ENCODE measurements around the gene RASA3.
A peak's percentile ranks its signal among the peaks of the same experiment; 100 is the strongest.
"Not testable (repeated sequence)": the region's sequence is repeated elsewhere in the genome, so short reads cannot be mapped to it uniquely, and the experiment has no call there.

RASA3 gene, protein sequence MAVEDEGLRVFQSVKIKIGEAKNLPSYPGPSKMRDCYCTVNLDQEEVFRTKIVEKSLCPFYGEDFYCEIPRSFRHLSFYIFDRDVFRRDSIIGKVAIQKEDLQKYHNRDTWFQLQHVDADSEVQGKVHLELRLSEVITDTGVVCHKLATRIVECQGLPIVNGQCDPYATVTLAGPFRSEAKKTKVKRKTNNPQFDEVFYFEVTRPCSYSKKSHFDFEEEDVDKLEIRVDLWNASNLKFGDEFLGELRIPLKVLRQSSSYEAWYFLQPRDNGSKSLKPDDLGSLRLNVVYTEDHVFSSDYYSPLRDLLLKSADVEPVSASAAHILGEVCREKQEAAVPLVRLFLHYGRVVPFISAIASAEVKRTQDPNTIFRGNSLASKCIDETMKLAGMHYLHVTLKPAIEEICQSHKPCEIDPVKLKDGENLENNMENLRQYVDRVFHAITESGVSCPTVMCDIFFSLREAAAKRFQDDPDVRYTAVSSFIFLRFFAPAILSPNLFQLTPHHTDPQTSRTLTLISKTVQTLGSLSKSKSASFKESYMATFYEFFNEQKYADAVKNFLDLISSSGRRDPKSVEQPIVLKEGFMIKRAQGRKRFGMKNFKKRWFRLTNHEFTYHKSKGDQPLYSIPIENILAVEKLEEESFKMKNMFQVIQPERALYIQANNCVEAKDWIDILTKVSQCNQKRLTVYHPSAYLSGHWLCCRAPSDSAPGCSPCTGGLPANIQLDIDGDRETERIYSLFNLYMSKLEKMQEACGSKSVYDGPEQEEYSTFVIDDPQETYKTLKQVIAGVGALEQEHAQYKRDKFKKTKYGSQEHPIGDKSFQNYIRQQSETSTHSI

DNA sequence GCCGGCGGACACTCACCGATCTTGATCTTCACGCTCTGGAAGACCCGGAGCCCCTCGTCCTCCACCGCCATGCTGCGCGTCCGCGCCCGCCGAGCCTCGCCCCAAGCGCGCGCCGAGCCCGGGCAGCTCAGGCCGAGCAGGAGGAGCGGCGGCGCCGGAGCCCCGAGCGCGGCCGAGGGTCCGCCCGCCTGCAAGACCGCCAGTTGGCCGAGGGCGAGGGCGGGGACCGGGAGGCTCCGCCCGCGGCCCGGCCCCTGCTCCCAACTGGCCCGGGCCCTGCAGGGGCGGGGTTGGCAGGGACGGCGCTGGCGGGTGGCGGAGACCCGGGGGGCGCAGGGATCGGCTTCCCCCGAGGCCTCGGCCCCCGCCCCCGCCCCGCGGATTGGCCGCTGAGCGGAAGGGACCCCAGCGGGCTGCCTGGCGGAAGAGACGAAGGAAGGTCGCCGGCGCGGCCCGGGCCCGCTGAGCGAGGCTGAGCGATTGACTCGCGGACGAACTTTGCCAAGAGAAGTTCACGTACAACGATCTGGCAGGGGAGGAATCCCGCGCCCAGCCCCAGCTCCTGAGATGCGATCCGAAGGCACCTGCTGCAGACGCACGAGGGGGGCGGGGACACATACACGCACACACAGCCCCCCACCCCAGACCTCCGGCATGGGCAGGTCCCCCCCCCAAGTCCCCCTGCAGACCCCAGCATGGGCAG, at the start of gene RASA3:
RASA3 (minus strand) TSS at position 205 of the 703 bp plus-strand sequence; CDS start at position 71, 134 bp downstream.
- peak; percentile 46 to 50 for DNase-seq

DNA sequence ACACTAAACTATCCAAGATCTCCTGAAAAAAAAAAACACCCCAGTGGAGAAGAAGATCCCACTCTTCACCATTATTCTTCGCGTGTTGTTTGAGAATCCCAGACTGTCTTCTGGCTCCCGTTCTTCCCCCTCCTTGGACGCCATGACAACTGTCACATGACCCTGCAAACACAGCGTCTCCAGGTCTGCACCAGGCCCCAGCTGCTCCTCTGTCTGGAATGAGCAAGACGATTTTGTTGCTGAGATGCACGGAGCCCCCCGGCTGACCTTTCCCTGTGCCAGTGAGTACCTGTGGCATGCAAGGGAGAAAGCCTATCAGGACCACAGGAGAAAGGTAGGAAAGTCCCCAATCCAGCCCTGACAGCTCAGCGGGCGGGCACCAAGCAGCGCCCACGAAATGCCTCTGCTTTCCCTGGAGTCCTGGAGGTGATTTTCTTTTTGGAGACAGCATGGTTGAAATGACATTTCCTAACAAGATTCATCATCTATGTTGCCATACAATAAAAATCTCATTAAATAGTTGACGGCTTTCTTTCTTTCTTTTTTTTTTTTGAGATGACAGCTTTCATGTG, 46.8 kb upstream of the RASA3 start, which contains the start of gene CFAP97D2:
CFAP97D2 (plus strand) TSS at position 171 of the 572 bp plus-strand sequence; CDS start at position 245, 74 bp downstream.
- no peak for DNase-seq

DNA sequence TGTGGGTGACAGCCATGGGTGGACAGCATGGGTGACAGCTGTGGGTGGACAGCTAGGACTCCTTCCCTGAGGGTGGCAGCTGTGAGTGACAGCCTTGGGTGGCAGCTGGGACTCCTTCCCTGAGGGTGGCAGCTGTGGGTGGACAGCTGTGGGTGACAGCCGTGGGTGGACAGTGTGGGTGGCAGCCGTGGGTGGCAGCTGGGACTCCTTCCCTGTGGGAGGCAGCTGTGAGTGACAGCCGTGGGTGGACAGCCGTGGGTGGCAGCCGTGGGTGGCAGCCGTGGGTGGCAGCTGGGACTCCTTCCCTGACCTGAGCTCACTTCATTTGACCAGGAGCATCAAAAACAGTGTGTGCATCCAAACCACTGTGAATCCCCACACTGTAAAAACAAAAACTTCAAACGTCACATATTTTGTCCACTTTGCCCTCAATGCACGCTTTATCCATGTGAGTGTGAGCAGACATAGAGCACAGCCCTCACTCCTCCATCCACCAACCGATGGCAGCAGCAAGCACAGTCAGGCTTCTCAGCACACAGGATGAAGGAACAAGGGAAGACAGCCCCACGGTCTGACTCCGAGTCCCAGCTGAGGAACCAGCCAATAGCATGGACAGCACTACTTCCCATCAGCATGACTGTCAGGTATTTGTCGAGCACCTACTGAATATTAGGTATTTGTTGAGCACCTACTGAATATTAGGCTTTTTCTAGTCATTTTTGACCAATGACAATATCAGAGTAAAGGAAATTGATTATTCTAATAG, 45.0 kb upstream of the RASA3 start:
- no peak for DNase-seq

DNA sequence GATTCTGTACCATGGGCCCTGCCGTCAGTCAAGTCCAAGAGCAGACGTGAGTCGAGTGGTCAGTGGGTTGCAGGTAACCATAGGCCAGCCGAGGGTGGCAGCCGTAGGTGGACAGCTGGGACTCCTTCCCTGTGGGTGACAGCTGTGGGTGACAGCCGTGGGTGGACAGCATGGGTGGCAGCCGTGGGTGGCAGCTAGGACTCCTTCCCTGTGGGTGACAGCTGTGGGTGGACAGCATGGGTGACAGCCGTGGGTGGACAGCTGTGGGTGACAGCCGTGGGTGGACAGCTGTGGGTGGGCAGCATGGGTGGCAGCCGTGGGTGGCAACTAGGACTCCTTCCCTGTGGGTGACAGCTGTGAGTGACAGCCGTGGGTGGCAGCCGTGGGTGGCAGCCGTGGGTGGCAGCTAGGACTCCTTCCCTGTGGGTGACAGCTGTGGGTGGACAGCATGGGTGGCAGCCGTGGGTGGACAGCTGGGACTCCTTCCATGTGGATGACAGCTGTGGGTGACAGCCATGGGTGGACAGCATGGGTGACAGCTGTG, 44.0 kb upstream of the RASA3 start:
- not testable (repeated sequence) for DNase-seq

DNA sequence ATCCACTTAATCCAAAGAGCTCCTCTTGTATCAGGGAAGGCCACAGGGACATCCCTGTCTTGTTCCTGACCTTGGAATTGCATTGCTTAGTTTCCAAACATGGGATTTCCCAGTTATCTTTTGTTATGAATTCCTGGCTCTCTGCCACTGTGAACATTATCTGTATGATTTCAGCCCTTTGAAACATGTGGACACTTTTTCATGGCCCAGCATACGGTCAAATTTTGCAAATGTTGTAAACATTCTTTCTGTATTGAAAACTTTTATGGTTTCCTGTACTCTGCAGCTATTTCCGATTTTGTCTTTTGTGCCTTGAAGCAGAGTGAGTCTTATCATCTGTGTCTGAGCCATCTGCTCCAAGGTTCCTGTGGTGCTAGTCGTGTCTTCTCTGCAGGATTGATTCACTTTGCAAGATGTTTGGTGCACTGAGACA, 42.1 kb upstream of the RASA3 start:
- DNase-seq: no peak

DNA sequence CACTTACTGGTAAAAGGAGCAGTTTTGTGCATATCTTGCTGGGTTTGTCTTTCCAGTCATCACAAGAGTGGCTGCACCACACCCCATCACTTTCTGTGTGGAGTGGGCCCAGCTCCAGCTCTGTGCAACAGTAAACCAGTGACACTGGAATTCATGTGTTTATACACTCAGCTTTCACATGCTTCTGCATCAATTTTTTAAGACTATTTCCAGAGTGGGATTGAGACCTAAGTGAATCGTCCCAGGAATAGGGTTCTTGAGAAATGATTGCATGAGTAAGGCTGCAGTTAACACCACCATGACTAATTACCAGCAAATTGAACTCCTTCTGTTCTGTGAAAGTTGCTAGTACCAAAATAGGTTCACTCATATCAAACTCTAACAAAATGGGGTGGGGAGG, 41.3 kb upstream of the RASA3 start:
- no peak for DNase-seq

DNA sequence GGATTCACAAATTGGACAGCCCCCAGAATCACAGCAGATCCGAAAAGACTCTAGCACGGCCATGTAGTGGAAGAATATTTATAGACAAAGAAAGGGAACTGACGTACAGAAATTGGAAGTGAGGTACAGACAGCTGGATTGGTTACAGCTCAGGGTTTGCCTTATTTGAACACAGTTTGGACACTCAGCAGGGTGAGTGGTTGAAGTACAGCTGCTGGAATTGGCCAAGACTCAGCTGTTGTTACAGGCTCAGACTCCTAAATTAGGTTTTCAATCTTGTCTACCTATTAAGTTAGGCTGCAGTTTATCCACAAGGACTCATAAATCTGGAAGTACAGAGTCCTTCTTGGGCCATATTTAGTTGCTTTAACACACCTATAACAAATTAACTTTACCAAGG, 40.8 kb upstream of the RASA3 start:
- DNase-seq: no peak

DNA sequence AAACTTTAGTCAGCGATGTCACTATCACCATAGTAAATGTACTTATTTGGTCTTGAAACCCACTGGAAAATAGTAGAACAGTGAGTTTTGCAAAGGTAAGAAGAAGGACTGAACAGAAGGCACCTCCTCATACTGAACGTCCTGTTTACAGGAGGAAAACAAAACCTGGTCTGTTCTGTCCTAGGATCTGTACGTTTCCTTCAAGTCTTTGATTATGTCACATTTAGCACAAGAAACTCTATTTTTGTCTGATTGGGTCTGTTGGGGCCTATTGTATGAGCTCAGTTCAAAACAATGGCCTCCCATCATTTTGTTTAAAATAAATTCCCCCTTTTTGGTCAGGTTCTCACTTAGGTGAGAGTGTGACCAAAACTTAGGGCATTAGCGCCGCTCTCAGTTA, 35.5 kb upstream of the RASA3 start:
- no peak for DNase-seq

DNA sequence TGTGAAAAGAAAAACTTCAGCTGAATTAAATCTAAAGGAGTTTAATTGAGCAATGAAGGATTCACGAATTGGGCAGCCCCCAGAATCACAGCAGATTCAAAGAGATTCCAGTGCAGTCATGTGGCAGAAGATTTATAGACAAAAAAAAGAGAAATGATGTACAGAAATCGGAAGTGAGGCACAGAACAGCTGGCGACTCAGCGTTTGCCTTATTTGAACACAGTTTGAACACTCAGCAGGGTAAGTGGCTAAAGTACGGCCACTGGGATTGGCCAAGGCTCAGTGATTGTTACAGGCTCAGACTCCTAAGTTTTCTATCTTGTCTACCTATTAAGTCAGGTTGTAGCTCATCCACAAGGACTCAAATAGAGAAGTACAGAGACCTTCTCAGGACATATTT, 35.0 kb upstream of the RASA3 start:
- no peak for DNase-seq

DNA sequence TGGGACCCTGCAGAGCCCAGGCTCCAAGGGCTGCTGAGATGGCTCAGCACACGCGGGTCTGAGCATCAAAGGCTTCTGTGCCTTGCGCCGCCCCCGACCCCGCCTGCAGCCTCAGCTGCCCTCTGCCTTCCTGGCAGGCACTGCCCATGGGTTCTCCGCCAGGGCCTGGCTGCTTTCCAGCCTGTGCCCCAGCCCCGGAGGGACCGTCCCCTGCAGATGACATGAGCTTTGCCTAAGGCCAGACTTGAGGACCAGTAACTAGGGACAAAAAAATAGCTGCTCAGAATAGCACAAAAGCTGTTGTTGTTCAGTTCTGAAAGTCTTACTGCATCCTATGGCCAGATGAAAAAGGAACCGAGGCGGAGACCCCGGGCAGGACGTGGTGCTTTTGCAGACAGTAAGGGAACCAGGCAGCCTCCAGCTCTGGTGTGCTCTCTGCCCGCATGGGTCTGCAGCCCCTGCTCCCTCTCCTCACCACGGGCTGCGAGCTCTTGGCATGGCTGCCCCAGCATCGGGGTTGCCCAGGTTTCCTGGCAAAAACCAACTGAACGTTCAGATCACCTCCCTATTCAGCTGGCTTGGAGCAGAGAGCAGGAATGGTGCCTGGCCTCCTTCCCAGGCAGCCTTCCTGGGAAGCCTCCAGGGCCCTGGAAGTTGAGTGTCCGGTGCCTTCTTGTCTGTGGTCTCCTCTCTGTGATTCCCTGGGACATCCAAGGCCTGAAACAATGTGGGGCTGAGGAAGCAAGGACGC, 34.1 kb upstream of the RASA3 start:
- DNase-seq: no peak

DNA sequence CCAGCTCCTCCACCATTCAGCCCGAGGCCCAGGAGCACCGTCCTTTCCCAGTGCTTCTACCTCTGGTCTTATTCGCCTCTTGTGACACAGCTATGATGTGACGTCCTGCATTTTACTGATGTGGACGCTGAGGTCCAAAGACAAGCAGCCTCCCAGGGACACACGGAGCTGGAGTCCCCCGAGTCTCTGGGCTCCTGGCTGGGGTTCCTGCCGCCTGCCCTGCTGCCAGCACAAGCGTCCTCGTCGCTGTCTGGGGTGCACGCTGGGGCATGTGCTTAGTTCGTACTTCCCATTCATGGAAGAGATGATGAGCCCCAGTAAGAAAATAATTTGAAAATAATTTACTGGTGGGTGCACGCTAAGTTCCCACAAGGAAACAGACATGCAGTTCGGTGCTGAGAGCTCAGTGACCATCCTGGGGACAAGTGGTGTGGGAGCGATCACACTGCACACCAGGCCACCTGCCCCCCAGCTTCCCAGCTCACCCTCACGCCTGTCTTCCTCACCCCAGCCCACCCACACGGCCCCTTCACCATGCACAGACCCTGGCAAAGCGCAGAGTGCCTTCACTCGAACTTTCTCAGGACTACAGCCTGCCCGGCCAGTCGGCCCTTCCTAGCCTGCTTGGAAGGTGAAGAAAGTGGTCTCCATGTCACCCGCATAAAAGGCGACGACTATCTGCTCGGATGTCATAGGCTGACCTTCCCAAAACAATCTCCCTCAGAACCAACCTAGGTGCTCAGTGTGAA, 32.4 kb upstream of the RASA3 start:
- no peak for DNase-seq

DNA sequence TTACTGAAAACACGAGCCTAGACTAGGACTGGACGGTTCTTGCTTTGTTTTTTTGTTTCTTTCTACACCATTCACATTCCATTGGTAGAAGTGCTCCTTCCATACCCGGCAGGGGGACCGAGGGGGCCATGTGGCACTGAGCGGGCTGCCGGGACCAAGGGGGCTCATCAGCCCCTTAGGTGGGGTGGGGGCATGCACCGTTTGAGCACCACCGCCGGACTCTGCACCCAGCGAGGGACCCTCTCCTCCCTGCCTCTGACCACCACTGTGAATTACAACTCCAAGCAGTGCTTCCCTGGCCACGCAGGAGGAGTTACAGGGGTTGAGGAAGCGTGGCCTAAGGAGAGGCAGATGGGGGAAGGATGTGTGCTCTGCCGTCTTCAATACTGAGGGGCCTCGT, 31.6 kb upstream of the RASA3 start:
- DNase-seq: no peak

DNA sequence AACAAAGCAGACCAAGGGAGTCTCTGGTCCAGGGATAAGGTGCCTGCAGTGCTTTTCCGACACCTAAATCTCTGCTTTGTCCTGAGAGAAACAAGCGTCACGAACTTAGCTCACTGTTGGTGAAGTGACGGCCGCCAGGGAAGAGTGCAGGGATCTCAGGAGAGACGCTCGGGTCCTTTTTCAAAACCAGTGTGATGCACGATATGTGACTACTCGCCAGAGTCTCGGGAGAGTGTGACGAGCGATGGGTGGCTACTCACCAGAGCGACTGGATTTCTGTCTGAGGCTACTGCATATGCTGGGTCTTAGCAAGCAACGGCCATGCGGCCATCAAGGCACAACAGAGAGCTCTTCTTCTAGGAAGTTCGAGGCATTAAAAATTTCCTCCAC, 30.1 kb upstream of the RASA3 start:
- DNase-seq: no peak

DNA sequence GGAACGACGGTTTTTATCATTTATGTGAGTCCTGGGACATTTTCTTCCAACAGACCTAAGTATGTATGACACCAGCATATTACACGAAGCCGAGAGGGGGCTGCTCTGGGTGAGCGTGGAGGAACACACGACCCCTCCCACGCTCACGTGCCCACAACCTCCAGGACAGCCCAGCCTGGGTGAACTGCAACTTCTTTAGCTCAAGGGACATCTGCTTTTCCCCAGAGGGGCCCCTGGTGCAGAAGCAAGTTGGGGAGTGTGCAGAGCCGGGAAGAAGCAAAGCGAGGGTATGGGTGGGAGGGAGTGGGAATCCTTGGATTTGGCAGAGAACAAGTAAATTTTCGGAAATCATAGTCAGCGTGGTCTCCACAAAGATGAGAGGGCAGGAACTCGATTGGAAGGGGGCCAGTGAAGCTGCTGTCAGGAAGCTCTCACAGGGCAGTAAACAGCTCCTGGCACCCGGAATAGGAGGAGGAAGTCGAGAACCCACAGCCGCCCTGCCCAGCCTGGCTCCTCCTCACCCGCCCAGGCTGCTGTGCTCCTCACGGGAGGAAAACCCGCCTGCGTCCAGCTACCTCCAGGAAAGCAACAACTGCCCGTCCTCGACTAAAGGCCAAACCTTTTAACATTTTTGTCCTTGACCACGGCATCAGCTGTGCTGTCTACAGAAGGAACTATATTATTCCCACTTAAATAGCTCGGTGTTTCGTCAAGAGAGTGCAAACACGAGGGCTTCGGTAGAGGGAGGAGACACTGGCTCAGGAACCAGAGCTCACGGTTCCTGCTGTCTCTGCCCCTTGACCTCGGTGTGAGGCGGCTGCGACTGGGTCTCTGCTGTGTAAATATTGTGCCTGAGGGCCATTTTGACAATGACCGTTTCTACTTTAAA, 29.5 kb upstream of the RASA3 start:
- no peak for DNase-seq

DNA sequence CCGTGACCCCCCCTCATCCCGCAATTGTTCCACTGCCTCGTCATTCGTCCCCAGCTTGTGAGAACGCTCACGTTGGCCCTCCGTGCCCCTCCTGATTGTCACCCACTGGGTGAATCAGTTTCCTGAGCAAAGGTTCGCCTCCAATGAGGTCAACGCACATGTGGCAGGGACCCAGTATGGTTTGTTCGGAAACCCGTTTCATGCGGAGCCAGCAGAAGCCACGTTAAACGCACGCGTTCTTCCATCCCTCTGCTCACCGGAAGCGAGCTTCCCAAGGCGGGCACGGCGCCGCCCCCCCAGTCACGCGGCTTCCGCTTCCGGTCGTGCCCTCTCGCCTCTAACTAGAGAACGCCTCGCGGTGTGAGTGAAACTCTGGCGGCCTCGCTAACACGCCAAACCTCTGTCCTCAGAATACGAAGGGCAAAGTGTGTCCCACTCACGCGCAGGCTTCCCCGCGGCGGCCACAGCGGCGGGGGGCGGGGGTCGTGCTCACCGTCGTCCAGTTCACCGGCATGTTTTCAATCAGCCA, 28.7 kb upstream of the RASA3 start:
- DNase-seq: no peak

DNA sequence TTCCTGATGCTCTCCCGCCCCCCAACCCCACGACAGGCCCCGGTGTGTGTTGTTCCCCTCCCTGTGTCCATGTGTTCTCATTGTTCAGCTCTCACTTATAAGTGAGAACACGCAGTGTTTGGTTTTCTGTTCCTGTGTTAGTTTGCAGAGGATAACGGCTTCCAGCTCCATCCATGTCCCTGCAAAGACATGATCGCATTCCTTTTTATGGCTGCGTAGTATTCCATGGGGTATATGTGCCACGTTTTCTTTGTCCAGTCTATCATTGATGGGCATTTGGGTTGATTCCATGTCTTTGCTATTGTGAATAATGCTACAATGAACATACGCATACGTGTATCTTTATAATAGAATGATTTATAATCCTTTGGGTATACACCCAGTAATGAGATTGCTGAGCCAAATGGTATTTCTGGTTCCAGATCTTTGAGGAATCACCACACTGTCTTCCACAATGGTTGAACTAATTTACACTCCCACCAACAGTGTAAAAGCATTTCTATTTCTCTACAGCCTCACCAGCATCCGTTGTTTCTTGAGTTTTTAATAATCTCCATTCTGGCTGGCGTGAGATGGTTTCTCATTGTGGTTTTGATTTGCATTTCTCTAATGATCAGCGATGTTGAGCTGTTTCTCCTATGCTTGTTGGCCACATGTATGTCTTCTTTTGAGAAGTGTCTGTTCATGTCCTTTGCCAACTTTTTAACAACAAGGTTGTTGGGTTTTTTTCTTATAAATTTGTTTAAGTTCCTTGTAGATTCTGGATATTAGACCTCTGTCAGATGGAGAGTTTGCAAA, 26.6 kb upstream of the RASA3 start:
- not testable (repeated sequence) for DNase-seq

DNA sequence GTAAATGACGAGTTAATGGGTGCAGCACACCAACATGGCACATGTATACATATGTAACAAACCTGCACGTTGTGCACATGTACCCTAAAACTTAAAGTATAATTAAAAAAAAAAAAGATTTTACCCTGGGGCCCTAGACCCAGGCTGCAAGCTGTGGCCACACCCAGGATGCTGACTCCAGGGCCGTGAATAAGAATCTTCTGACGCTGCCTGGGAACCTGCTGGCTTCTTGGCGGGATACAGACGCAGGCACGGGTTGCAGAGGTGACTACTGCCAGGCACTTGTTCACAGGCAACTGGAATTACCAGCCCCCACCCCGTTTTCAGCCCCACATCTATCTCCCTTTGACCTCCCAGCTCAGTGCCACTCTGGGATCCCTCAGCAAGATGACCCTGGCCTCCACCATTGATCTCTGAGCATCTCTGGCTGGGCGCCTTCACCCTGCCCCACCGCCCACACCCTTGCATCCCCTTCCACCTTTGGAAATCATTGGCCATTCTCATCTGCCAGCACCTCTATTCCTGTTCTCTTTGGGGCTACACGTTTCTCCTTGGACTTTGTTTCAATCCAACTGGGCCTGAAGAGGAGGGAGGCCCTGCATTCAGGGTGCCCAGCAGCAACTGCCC, 25.6 kb upstream of the RASA3 start:
- no peak for DNase-seq

Data from activated CD4-positive, alpha-beta T cell treated with anti-CD3 and anti-CD28 coated beads for 4 hours (primary cell).